22Rv1 (cell line): ENCODE data around the gene TCF25.

ENCODE experiments used
- H3K27ac ChIP-seq: fragments of 450-650 bp; 2 replicates; pipeline ENCODE4 v1.5.1; 2017
- CTCF ChIP-seq: fragments of 450-650 bp; IDR thresholded peaks from 2 replicates; pipeline ENCODE4 v1.5.1; 2017; ENCODE audit warnings: mild to moderate bottlenecking
- ZFX ChIP-seq: fragments of 450-650 bp; IDR thresholded peaks from 2 replicates; pipeline ENCODE4 v1.6.1; 2017; ENCODE audit warnings: antibody characterized with exemption, borderline replicate concordance

The TCF25 gene

DNA sequence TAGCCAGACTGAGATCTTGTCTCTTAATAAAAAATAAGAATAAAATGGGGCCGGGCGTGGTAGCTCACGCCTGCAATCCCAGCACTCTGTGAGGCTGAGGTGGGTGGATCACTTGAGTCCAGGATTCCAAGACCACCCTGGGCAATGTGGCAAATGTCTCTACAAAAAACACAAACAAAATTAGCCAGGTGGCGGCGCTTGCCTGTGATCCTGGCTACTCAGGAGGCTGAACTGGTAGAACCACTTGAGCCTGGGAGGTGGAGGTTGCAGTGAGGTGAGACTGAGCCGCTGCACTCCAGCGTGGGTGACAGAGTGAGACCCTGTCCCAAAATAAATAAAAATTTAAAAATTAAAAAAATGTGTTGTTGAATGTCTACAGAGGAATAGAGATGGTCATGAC, 72.3 kb downstream of the TCF25 start:
- TF ChIP-seq ZFX (no peak), CTCF (peak; percentile 66)
- H3K27ac ChIP-seq: no peak overlapping the region

GRCh38 chr16:89946515-89946914, 73.1 kb downstream of the TCF25 start:
- no peak overlapping the region for H3K27ac ChIP-seq
- TF ChIP-seq ZFX: no peak

DNA sequence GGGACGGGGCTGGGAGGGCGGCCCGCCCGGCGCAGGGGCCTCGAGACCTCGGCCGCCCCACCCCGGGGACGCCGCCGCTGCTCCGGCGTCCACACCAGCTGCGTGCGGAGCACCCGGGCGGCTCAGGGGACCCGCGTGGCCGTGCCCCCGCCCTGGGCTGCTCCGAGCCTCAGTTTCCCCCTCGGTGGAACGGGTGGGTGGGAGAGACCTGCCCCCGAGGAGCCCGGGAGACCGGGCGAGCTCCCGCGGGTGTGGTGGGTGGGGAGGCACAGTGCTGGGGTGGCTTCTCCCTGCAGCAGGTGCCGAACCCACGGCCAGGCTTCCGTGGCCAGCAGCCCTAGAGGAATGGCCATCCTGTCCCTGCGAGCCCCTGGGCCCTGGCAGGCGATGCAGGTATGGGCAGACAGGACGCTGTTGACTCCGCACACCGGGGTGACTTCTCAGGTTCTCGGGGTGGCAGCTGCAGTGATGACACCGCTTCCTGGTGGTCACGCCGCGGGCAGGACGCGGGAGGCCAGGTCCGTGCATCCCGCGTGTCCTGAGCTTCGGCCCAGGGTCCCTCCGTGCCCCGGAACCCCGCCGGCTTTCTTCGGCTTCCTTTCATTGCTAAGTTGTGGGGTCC, 75.8 kb downstream of the TCF25 start:
- H3K27ac ChIP-seq: no peak overlapping the region
- TF ChIP-seq CTCF: no peak
- TF ChIP-seq ZFX: no peak

DNA sequence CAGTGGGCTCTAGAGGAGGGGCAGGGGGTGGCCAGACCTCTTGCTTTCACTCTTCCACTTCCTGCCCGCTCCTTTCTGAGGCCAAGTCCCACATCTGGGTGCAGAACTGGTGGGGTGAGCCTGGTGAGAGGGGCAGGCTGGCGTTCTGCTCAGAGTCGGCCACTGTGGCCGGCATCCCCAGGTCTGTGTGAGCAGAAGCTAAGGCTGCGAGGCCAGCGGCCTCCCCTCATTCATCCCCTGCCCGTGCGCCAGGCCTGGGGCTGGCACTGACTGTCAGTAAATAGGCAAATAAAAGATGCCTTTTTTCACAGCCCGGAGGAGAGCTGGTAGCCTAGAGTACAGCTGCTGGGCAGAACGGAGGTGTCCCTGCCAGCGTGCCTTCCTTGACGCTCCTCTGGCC, 76.4 kb downstream of the TCF25 start:
- no peak for TF ChIP-seq ZFX
- no peak for TF ChIP-seq CTCF

GRCh38 chr16:89951509-89951908, 78.1 kb downstream of the TCF25 start:
- TF ChIP-seq CTCF (no peak), ZFX (no peak)
- no peak overlapping the region for H3K27ac ChIP-seq

More for the DNA sequence above, 76.4 kb downstream of the TCF25 start:
- no peak overlapping the region for H3K27ac ChIP-seq

GRCh38 chr16:89952049-89952448, 78.7 kb downstream of the TCF25 start:
- no peak overlapping the region for H3K27ac ChIP-seq
- TF ChIP-seq ZFX (no peak), CTCF (no peak)

GRCh38 chr16:89952551-89952950, 79.2 kb downstream of the TCF25 start:
- TF ChIP-seq ZFX (no peak), CTCF (no peak)
- no peak overlapping the region for H3K27ac ChIP-seq
